GM12878 (cell line): Measurements from ENCODE around the gene PCARE. TPM values are rescaled to one million over a fixed set of nuclear protein-coding genes. Genes with fewer than 3 reads are reported as not detected.

Source experiments
- ATAC-seq: fragments of 200-7000 bp; cut with Tn5 transposase; 3 replicates; pipeline ENCODE4 v1.9.1; 2020; ENCODE audit warnings: mild to moderate bottlenecking, moderate library complexity
- BruUV-seq: library from RNA; stranded (reverse); fragments of 400-500 nt; replicated peaks from 2 replicates; lab custom pipeline; 2021; lab: Mats Ljungman, UMichigan
- CTCF ChIA-PET: fragments of 300-600 bp; sonication (Branson Sonifier 250); formaldehyde crosslinking; extraction: SDS; loops from one replicate; lab custom pipeline; 2021; ENCODE audit warnings: inconsistent platforms; lab: Yijun Ruan, JAX
- POLR2A ChIA-PET: fragments of 350-600 bp; formaldehyde crosslinking; extraction: SDS; loops from one replicate; lab custom pipeline; 2021; ENCODE audit warnings: inconsistent platforms; lab: Charles Lee
- RAD21 ChIA-PET: fragments of 300-600 bp; sonication (Branson Sonifier 250); formaldehyde crosslinking; loops from one replicate; lab custom pipeline; 2023; ENCODE audit warnings: antibody characterized with exemption; ENCODE audit not compliant: unreplicated experiment; lab: Charles Lee
- SMC1A ChIA-PET: fragments of 300-600 bp; sonication (Branson Sonifier 250); formaldehyde crosslinking; loops from one replicate; lab custom pipeline; 2023; ENCODE audit not compliant: unreplicated experiment, uncharacterized antibody; lab: Charles Lee
- DNase-seq: peaks from one replicate; pipeline ENCODE4 v3.0.0-alpha.2; 2011; ENCODE audit warnings: low read depth, low spot score
- FAIRE-seq: peaks from 3 replicates; lab custom pipeline; 2011; peaks lifted over from hg19 to GRCh38; lab: Jason Lieb, UNC
- H2AFZ ChIP-seq: 2 replicates; pipeline ENCODE4 v1.6.0; 2011; ENCODE audit warnings: low read depth, low read length, control low read depth; ENCODE audit not compliant: control insufficient read depth
- H3K27ac ChIP-seq: 2 replicates; pipeline ENCODE4 v1.5.1; 2011; ENCODE audit warnings: control low read depth; ENCODE audit not compliant: control insufficient read depth, insufficient read depth
- H3K27me3 ChIP-seq, 2 experiments: replicated peaks in 1 of 2; 2 replicates each; pipeline versions ENCODE4 v1.6.0 to v1.6.1; 2011; ENCODE audit warnings: low read length in 1 of 2; ENCODE audit not compliant: control insufficient read depth in 2 of 2, insufficient read depth in 2 of 2
- H3K36me3 ChIP-seq, 2 experiments: 2 replicates each; pipeline ENCODE4 v1.5.1; 2011; ENCODE audit warnings: low read length in 1 of 2; ENCODE audit not compliant: control insufficient read depth in 2 of 2, insufficient read depth in 2 of 2
- H3K4me1 ChIP-seq: 2 replicates; pipeline ENCODE4 v1.6.1; 2011; ENCODE audit warnings: mild to moderate bottlenecking, low read length, moderate library complexity, mixed read lengths; ENCODE audit not compliant: control insufficient read depth, insufficient read depth
- H3K4me2 ChIP-seq: 2 replicates; pipeline ENCODE4 v1.6.0; 2011; ENCODE audit warnings: control low read depth; ENCODE audit not compliant: control insufficient read depth, insufficient read depth
- H3K4me3 ChIP-seq: fragments of 200-600 bp; sonication (generic); 2 replicates; pipeline ENCODE4 v1.5.1; 2016
- H3K79me2 ChIP-seq: 2 replicates; pipeline ENCODE4 v1.6.0; 2011; ENCODE audit warnings: low read length; ENCODE audit not compliant: control insufficient read depth, insufficient read depth
- H3K9ac ChIP-seq: 2 replicates; pipeline ENCODE4 v1.8.0; 2011; ENCODE audit warnings: low read length, control low read depth, mixed read lengths; ENCODE audit not compliant: control insufficient read depth, insufficient read depth
- H3K9me3 ChIP-seq: replicated peaks from 3 replicates; pipeline ENCODE4 v1.5.1; 2011; ENCODE audit warnings: mild to moderate bottlenecking, low read length; ENCODE audit not compliant: control insufficient read depth, insufficient read depth
- H4K20me1 ChIP-seq: 2 replicates; pipeline ENCODE4 v1.6.0; 2011; ENCODE audit not compliant: control insufficient read depth, insufficient read depth
- CBFB ChIP-seq: IDR thresholded peaks from 2 replicates; pipeline ENCODE4 v1.6.1; 2016; ENCODE audit warnings: antibody characterized with exemption, low read depth
- ELK1 ChIP-seq: IDR thresholded peaks from 2 replicates; pipeline ENCODE4 v1.6.1; 2012; ENCODE audit warnings: low read depth, low read length, improper control_type of control experiment
- KAT2A ChIP-seq: conservative IDR thresholded peaks from 2 replicates; pipeline ENCODE4 v1.6.1; 2011; ENCODE audit warnings: low read depth, low read length; ENCODE audit not compliant: control insufficient read depth
- RFX5 ChIP-seq: IDR thresholded peaks from 2 replicates; pipeline ENCODE4 v1.6.1; 2011; ENCODE audit warnings: low read depth, low read length, improper control_type of control experiment
- SPI1 ChIP-seq: IDR thresholded peaks from 2 replicates; pipeline ENCODE4 v1.6.1; 2011; ENCODE audit warnings: low read depth, mild to moderate bottlenecking, low read length, moderate library complexity, borderline replicate concordance; ENCODE audit not compliant: insufficient read depth
- WGBS: methylation state at CpG from one replicate; pipeline ENCODE4 v1.1.6; 2016; ENCODE audit warnings: low lambda C conversion rate; ENCODE audit not compliant: insufficient replicate concordance, insufficient coverage; ENCODE audit errors: missing lambda C conversion rate; 5-methylcytosine and 5-hydroxymethylcytosine counted together
- in situ Hi-C: fragments of 300-500 bp; cut with MboI; formaldehyde crosslinking; loops from 9 replicates; pipeline ENCODE4 v1.14.3; 2018; ENCODE audit warnings: mixed read lengths
- intact Hi-C: fragments of 100-400 bp; cut with micrococcal nuclease; formaldehyde crosslinking; loops from one replicate; pipeline ENCODE4 v1.14.2; 2022; ENCODE audit not compliant: unreplicated experiment
- polyA plus RNA-seq, 11 experiments: library from polyadenylated mRNA; depleted of rRNA in 4 of 11; unstranded in 6 of 11; stranded (reverse) in 5 of 11; fragments of >200 nt; fragmentation: Nextera tagmentation in 4 of 11; fragmentation: Illumina TruSeq in 1 of 11; extraction: Ambion mirVana in 4 of 11; extraction: Trizol in 1 of 11; gene quantifications; 1 replicate in 1 of 11; 2 replicates in 10 of 11; pipeline versions ENCODE4 v1.2.1 to v1.2.3, GENCODE V29; 2011 to 2016; ENCODE audit warnings: inconsistent platforms in 2 of 11, missing spikeins in 2 of 11, low read depth in 1 of 11
- total RNA-seq, 4 experiments: library from RNA; depleted of rRNA in 3 of 4; stranded (reverse); fragments of >200 nt in 3 of 4; fragmentation: Illumina TruSeq in 1 of 4; extraction: Trizol in 1 of 4; gene quantifications; 2 replicates each; pipeline versions ENCODE4 v1.2.1 to v1.2.3, GENCODE V29; 2013 to 2021
- TF ChIP-seq, protein P1 (sequence below): fragments of 150-350 bp; IDR thresholded peaks from 2 replicates; pipeline ENCODE4 v1.6.1; 2014; ENCODE audit warnings: mild to moderate bottlenecking, low read depth, low read length

The PCARE gene
- total and polyA plus RNA-seq, 10 of the 15 experiments (the other 5 are each of a cell fraction or from before 2014, with no cell fraction given): 0.04 to 0.08 (median 0.06) TPM; not detected in 5

GRCh38 chr2:29072251-29072650, 2.1 kb downstream of the PCARE start:
- in situ Hi-C loops: no loop called here

More at GRCh38 chr2:29072251-29072650, 2.1 kb downstream of the PCARE start:
- Histone ChIP-seq H4K20me1 (no peaks in the 10 kb centered on the region), H3K4me2 (no peak overlapping the region), H3K4me3 (no peak overlapping the region), H2AFZ (no peak overlapping the region)
- SMC1A ChIA-PET: no interaction called here
- FAIRE-seq: no peak
- TF ChIP-seq KAT2A (no peak), RFX5 (no peak), SPI1 (no peak), ELK1 (no peak), CBFB (no peak)
- TF ChIP-seq, protein P1, sequence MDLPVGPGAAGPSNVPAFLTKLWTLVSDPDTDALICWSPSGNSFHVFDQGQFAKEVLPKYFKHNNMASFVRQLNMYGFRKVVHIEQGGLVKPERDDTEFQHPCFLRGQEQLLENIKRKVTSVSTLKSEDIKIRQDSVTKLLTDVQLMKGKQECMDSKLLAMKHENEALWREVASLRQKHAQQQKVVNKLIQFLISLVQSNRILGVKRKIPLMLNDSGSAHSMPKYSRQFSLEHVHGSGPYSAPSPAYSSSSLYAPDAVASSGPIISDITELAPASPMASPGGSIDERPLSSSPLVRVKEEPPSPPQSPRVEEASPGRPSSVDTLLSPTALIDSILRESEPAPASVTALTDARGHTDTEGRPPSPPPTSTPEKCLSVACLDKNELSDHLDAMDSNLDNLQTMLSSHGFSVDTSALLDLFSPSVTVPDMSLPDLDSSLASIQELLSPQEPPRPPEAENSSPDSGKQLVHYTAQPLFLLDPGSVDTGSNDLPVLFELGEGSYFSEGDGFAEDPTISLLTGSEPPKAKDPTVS: no peak
- TF ChIP-seq, all 136 proteins: peak for 0
- ChIA-PET POLR2A (no interaction called here), RAD21 (no interaction called here), CTCF (no interaction called here)
- H3K27ac ChIP-seq: no peak overlapping the region
- ATAC-seq (no peak), DNase-seq (no peak)
- H3K9me3 ChIP-seq: no peaks in the 10 kb centered on the region
- no peaks in the 10 kb centered on the region for H3K36me3 ChIP-seq
- WGBS: 67% methylated on average over 8 of the region's 8 CpGs
- H3K79me2 ChIP-seq: no peaks in the 10 kb centered on the region
- peaks cover 3% of the 10 kb centered on the region; the same call in 1 of the 2 replicates for H3K4me1 ChIP-seq
- no peaks in the 10 kb centered on the region for H3K27me3 ChIP-seq
- H3K9ac ChIP-seq: no peak overlapping the region
- no TSS peak for BruUV-seq
- intact Hi-C loops: loop anchor here (5.0 kb wide), 1 partner anchor 40 kb away; no protein-coding TSS in a partner anchor
